GM13977 (cell line): ENCODE measurements around the gene CPLX3.

Experiments used
- DNase-seq: peaks from one replicate; pipeline ENCODE4 v3.0.0; 2012; ENCODE audit warnings: low spot score
- in situ Hi-C: fragments of 300-500 bp; cut with MboI; formaldehyde crosslinking; loops from one replicate; pipeline ENCODE4 v1.12.0; 2022; ENCODE audit warnings: low sequenced_read_pairs, low pct_unique_long_range_greater_than_20kb, mixed read lengths, inconsistent platforms; ENCODE audit not compliant: unreplicated experiment
- TF ChIP-seq, protein P1 (sequence below): IDR thresholded peaks from 2 replicates; pipeline ENCODE4 v1.5.1; 2012; ENCODE audit warnings: mild to moderate bottlenecking, control low read depth; ENCODE audit not compliant: insufficient read depth; ENCODE audit errors: extremely low read depth, missing control alignments

Gene CPLX3

DNA sequence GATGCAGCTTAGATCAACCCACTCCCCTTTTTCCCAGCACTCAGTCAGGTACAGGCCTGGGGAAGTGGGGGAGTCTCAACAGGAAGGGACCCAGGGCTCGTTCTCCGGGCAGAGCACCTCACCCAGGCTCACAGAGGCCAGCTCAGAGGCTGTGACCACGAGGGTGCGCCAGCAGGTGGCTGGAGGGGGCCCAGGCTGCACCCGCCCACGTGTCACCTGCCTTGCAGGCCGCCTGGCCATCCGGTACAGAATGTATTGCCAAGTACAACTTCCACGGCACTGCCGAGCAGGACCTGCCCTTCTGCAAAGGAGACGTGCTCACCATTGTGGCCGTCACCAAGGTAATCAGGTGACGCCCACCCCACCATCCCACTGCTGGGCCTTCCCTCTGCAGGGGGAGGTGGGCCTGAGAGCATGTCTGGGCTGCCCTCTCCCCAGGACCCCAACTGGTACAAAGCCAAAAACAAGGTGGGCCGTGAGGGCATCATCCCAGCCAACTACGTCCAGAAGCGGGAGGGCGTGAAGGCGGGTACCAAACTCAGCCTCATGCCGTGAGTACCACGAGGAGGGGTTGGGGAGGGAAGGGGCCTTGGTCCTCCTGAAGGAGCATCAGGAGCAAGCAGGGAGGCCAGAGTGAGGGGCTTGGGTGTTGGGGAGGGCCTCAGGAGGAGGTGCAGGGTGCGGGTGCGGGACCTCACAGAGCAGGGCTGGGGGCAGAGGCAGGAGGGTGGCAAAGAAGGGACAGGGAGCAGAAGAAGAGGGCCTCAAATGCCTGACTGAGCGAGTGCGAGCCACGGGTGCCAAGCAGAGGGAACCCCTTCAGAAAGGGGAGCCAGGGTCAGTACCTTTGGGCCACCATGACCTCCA, 27.8 kb upstream of the CPLX3 start:
- in situ Hi-C loops: no loop called here

GRCh38 chr15:74799255-74799855, 27.1 kb upstream of the CPLX3 start:
- in situ Hi-C loops: no loop called here
- TF ChIP-seq, protein P1, sequence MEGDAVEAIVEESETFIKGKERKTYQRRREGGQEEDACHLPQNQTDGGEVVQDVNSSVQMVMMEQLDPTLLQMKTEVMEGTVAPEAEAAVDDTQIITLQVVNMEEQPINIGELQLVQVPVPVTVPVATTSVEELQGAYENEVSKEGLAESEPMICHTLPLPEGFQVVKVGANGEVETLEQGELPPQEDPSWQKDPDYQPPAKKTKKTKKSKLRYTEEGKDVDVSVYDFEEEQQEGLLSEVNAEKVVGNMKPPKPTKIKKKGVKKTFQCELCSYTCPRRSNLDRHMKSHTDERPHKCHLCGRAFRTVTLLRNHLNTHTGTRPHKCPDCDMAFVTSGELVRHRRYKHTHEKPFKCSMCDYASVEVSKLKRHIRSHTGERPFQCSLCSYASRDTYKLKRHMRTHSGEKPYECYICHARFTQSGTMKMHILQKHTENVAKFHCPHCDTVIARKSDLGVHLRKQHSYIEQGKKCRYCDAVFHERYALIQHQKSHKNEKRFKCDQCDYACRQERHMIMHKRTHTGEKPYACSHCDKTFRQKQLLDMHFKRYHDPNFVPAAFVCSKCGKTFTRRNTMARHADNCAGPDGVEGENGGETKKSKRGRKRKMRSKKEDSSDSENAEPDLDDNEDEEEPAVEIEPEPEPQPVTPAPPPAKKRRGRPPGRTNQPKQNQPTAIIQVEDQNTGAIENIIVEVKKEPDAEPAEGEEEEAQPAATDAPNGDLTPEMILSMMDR: peak; percentile 30
- no peak for DNase-seq

More for the DNA sequence above, 27.8 kb upstream of the CPLX3 start:
- DNase-seq: peak; percentile 70
- TF ChIP-seq, protein P1: peak; percentile 45

DNA sequence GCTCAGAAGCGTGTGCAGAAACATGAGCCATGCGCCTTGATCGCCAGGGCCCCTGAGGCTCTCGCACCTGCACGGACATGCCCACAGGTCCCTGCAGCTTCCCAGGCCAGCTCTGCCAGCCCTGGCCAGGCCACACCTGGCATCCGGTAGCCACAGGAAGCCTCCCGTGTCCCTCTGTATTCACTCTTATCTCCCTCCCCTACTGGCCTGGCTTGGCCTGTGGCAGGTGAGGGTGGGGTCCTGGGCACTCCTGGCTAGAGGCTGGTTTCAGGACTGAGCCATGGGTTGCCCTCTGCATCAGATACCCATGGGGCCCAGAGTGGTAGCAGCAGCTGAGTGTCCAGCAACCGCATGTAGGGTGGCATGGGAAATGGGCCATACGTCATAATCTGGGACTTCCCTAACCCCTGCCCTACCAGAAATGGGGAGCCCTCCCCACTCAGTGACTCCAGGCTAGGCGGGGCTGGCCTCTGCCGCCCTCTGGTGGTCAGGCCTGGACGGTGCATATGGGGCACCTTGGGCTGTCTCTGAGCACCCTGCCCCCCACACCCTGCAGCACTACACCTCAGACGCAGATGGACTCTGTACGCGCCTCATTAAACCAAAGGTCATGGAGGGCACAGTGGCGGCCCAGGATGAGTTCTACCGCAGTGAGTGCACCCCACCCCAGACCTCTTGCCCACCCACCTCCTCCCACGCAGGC, 26.4 kb upstream of the CPLX3 start:
- TF ChIP-seq, protein P1: peak; percentile 98
- peak; percentile 95 for DNase-seq
- in situ Hi-C loops: no loop called here

GRCh38 chr15:74800559-74801094, 25.8 kb upstream of the CPLX3 start:
- in situ Hi-C loops: no loop called here
- DNase-seq: no peak
- TF ChIP-seq, protein P1: no peak

- TF ChIP-seq, protein P1: no peak
- in situ Hi-C loops: no loop called here
- DNase-seq: no peak
These were observed 25.0 kb upstream of the CPLX3 start for GRCh38 chr15:74801311-74801997.

DNA sequence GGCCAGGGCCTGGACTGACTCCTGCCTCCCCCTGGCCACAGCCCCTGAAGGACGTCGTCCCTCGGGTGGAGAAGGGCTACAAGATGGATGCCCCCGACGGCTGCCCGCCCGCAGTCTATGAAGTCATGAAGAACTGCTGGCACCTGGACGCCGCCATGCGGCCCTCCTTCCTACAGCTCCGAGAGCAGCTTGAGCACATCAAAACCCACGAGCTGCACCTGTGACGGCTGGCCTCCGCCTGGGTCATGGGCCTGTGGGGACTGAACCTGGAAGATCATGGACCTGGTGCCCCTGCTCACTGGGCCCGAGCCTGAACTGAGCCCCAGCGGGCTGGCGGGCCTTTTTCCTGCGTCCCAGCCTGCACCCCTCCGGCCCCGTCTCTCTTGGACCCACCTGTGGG, 24.1 kb upstream of the CPLX3 start:
- no peak for DNase-seq
- in situ Hi-C loops: no loop called here
- TF ChIP-seq, protein P1: no peak
